Peyer's patch (tissue), 4 donors: Measurements from ENCODE around the gene TRPV6. TPM values are rescaled to one million over a fixed set of nuclear protein-coding genes. Genes with fewer than 3 reads are reported as not detected.

Experiments
- DNase-seq, 3 donors: peaks; one replicate each; pipeline ENCODE4 v3.0.0-alpha.2; 2017 to 2019
- H3K27ac ChIP-seq, 4 donors: fragments of 200-600 bp; sonication (generic); one replicate each; pipeline ENCODE4 v1.5.1; 2016 to 2019
- H3K27me3 ChIP-seq, 2 donors: fragments of 200-600 bp; sonication (generic); one replicate each; pipeline ENCODE4 v1.5.1; 2019
- H3K36me3 ChIP-seq, 3 donors: fragments of 200-600 bp; sonication (generic); one replicate each; pipeline ENCODE4 v1.5.1; 2016 to 2019
- H3K4me1 ChIP-seq, 4 donors: fragments of 200-600 bp; sonication (generic); one replicate each; pipeline ENCODE4 v1.5.1; 2016 to 2019
- H3K4me3 ChIP-seq, 4 donors: fragments of 200-600 bp; sonication (generic); 1 replicate in 3 of 4; 2 replicates in 1 of 4; pipeline ENCODE4 v1.5.1; 2016 to 2019; ENCODE audit warnings: mild to moderate bottlenecking in 1 of 4
- H3K9me3 ChIP-seq, 4 donors: fragments of 200-600 bp; sonication (generic); one replicate each; pipeline ENCODE4 v1.5.1; 2016 to 2019; ENCODE audit warnings: mild to moderate bottlenecking in 1 of 4
- CTCF ChIP-seq, 6 experiments: fragments of 450-650 bp in 4 of 6; fragments of 200-600 bp in 2 of 6; sonication (generic) in 1 of 6; IDR thresholded peaks; one replicate each; pipeline ENCODE4 v1.5.1; 2017 to 2019; ENCODE audit warnings: antibody characterized with exemption in 6 of 6, mild to moderate bottlenecking in 3 of 6, moderate library complexity in 1 of 6
- POLR2A ChIP-seq, 2 donors: fragments of 450-650 bp; IDR thresholded peaks; one replicate each; pipeline ENCODE4 v1.5.1; 2017; ENCODE audit warnings: antibody characterized with exemption in 2 of 2, mild to moderate bottlenecking in 2 of 2, moderate library complexity in 2 of 2
- total RNA-seq, 4 donors: library from RNA; depleted of rRNA; stranded (reverse); fragments of >200 nt; gene quantifications; one replicate each; pipeline ENCODE4 v1.1.0, GENCODE V29; 2016

The TRPV6 gene
- total RNA-seq, 4 donors from 2014 or later = 0.19 to 2.5 (median 0.82) TPM

DNA sequence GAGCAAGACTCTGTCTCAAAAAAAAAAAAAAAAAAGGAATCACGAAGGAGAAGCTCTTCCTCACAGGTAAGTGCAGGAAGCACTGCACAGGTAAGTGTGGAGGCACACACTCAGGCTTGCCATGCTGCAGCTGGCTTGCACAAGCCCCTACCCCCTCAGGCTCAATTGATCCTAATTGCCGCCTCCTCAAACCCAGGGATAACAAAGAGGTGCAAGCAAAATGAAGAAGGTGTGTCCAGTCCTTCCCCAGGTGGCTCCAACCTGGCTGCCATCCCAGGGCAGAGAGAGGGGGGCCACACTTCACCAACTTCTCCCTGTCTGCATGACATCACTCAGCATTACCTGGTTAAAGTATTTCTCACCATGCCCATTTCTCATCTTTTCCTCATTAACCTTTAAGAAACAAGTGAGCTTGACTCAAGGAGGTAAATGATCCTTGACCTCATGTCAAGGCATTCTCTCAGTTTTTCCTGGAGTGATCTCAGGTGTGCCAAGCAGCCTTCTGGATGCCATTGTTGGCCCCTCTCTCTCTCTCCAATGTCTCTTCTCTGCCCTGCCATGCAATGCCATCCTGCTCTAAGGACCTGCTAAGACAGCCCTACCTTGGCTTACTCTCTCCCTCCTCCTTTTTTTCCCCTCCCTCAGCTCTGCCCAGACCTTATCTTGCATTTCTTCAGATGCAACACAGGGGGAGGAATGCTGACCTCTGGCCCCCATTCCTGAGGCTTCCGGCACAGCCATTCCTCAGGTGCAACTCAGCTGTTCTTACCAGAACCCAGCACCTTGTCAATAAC, 13.0 kb upstream of the TRPV6 start:
- no peaks in the 10 kb centered on the region for H3K27me3 ChIP-seq
- no peak for DNase-seq
- TF ChIP-seq CTCF (IDR thresholded peaks at IDR 0.05) (no peak), POLR2A (IDR thresholded peaks at IDR 0.05) (no peak)
- H3K36me3 ChIP-seq = no peaks in the 10 kb centered on the region
- no peak overlapping the region for H3K27ac ChIP-seq
- H3K4me1 ChIP-seq = no peaks in the 10 kb centered on the region
- no peaks in the 10 kb centered on the region for H3K9me3 ChIP-seq
- H3K4me3 ChIP-seq = no peak overlapping the region

GRCh38 chr7:142897691-142898090, 12.1 kb upstream of the TRPV6 start:
- no peaks in the 10 kb centered on the region for H3K4me1 ChIP-seq
- no peak for TF ChIP-seq POLR2A (IDR thresholded peaks at IDR 0.05)
- TF ChIP-seq CTCF (IDR thresholded peaks at IDR 0.05) = no peak
- no peak overlapping the region for H3K4me3 ChIP-seq
- DNase-seq = no peak
- no peaks in the 10 kb centered on the region for H3K9me3 ChIP-seq
- H3K36me3 ChIP-seq = no peaks in the 10 kb centered on the region
- H3K27ac ChIP-seq = no peak overlapping the region
- H3K27me3 ChIP-seq = no peaks in the 10 kb centered on the region

DNA sequence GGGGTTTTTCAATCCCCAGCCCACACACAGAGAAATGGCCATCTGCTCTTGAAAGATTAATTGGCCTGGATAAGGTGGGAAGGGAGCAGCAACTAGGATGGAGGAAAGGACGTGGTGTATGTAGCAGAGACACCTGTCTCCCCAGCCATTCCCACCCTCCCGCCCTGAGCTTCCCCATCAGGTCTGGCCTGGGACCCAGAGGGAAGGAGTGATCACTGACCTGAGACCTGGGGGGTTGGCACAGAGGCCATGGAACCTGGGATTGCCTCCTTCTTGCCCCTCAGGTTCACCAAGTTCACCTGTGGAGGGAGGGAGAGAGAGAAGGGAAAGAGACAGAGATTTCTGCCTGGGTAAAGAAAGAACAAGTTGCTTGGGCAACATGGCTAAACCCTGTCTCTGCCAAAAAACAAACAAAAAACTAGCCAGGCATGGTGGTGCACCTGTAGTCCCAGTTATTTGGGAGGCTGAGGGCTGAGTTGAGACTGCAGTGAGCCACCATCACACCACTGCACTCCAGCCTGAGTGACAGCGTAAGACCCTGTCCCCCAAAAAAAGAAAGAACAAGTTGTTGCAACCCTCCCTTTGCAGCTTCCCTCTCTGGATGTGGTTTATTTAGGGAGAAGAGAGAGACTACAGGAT, 11.3 kb upstream of the TRPV6 start:
- DNase-seq = no peak
- Histone ChIP-seq H3K27me3 (no peaks in the 10 kb centered on the region), H3K9me3 (no peaks in the 10 kb centered on the region), H3K27ac (no peak overlapping the region), H3K4me3 (no peak overlapping the region), H3K36me3 (no peaks in the 10 kb centered on the region), H3K4me1 (no peaks in the 10 kb centered on the region)
- TF ChIP-seq CTCF (IDR thresholded peaks at IDR 0.05) (no peak), POLR2A (IDR thresholded peaks at IDR 0.05) (no peak)

DNA sequence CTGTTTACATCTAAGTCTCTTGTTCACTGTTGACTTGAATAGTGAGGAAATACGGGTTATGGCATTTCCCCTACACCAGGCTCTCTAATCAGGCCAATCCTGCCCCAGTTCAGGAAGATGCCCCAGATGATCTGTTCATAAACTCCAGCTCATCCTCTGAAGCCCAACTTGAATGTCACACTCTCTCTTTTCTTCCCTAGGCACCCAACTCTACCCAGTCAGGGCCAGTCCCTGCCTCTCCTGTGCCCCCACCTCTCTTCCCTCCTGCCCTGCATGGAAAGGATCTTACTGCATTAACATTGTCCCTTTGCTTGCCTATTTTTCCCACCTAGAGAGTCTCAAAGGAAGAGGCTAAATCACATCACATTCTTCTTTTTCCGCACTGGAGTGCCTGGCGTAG, 10.6 kb upstream of the TRPV6 start:
- no peak overlapping the region for H3K4me3 ChIP-seq
- H3K4me1 ChIP-seq = no peaks in the 10 kb centered on the region
- TF ChIP-seq POLR2A (IDR thresholded peaks at IDR 0.05) (no peak), CTCF (IDR thresholded peaks at IDR 0.05) (no peak)
- no peak overlapping the region for H3K27ac ChIP-seq
- no peak for DNase-seq
- no peaks in the 10 kb centered on the region for H3K36me3 ChIP-seq
- H3K27me3 ChIP-seq = no peaks in the 10 kb centered on the region
- no peaks in the 10 kb centered on the region for H3K9me3 ChIP-seq

DNA sequence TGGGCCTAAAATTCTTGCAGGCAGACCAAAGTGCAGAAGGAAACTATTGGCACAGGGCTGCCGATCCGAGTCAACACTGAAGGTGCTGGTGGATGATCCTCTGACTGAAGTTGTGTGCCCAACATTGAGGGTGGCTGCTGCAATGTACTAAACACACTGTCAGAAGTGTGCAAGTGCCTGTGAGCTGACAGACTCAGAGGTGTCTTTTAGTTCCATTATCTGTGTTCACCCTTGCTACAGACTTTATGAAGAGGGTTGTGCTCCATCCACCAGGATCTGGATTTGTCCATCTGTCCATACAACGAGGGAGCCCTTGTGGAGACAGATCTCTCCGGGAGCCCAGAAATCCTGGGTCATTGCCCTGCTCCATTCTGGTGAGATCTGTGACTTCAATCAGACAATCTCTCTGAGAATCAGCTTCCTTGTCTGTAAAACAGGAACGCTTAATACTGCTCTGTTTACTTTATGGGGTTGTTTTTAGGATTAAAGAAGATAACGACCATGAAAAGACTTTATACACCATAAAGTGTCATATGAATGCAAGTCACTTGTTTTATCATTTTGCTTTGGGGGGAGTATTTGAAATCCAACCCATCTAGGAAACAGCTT, 9.5 kb upstream of the TRPV6 start:
- no peak for TF ChIP-seq POLR2A (IDR thresholded peaks at IDR 0.05)
- no peak for TF ChIP-seq CTCF (IDR thresholded peaks at IDR 0.05)

More for the DNA sequence above, 9.5 kb upstream of the TRPV6 start:
- H3K36me3 ChIP-seq = no peaks in the 10 kb centered on the region
- H3K27me3 ChIP-seq = no peaks in the 10 kb centered on the region
- no peak overlapping the region for H3K27ac ChIP-seq
- no peak for DNase-seq
- no peak overlapping the region for H3K4me3 ChIP-seq
- no peaks in the 10 kb centered on the region for H3K9me3 ChIP-seq
- H3K4me1 ChIP-seq = no peaks in the 10 kb centered on the region
